ENCODE data around the gene CCDC122.

GRCh38 chr13:43880926-43881325 is 1.4 kb upstream of the CCDC122 start:
- TF ChIP-seq CTCF (IDR thresholded peaks at IDR 0.05) (no peak), POLR2AphosphoS5 (IDR thresholded peaks at IDR 0.05; ENCODE audit: low read depth, low read length) (no peak)
